M059J (cell line): ENCODE data around the gene SLC35B1. TPM values are rescaled to one million over a fixed set of nuclear protein-coding genes. Genes with fewer than 3 reads are reported as not detected.

Source experiments
- DNase-seq: peaks from one replicate; pipeline ENCODE4 v3.0.0-alpha.2; 2012; ENCODE audit warnings: low read depth
- total RNA-seq: library from RNA; depleted of rRNA; stranded (reverse); fragments of >200 nt; shearing (Covaris generic); gene quantifications from 2 replicates; pipeline ENCODE4 v1.2.3, GENCODE V29; 2014; rRNA removed

The SLC35B1 gene
- total RNA-seq, 1 experiment from 2014 or later, result 61.9 TPM

DNA sequence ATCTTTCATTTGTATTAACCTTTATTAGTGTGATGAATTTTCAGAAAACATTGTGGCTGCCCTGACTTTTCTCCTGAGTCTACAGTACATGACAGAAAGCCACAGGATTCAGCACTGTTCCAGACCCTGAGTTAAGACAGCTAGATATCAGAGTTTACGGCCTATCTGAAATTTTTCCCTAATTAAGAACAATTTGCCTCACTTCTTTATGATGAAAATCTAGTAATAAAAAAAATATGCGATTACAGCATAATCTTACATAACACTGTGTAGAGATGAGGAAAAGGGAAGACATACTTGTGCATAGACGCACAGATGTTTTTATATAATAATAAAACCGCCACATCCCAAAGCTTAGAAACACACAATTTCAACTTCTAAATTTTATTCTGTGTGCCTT lies 37.1 kb downstream of the SLC35B1 start:
- DNase-seq, result no peak

DNA sequence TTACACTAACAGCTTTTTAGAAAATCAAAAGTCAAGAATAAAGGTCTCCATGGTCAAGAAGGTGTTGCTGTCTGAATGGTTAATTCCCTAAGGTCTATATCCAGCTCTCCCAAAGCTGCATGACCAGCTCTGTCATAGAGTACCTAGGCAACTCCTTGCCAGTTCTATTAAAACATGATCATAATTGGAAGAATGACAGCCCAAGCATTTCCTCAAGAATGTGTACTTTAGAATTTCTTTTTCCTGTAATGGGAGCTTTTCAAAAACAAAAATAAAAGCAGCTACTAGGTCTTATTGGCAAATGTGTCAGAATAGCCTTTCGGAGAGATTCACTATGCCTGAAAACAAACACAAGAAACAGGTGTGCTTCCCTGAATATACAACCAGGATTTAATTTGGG lies 37.8 kb downstream of the SLC35B1 start:
- no peak for DNase-seq

DNA sequence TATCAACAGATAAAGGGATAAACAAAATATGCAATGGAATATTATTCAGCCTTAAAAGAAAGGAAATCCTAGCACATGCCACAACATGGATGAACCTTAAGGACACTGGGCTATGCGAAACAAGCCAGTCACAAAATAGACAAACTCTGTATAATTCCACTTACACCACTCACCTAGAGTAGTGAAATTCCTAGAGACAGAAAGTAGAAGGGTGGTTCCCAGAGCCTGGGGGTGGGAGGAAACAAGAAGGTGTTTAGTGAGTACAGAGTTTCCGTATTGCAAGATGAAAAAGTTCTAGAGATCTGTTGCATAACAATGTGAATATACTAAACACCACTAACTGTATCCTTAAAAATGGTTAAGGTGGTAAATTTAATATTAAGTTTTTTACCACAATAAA lies 39.9 kb downstream of the SLC35B1 start:
- DNase-seq, result no peak

DNA sequence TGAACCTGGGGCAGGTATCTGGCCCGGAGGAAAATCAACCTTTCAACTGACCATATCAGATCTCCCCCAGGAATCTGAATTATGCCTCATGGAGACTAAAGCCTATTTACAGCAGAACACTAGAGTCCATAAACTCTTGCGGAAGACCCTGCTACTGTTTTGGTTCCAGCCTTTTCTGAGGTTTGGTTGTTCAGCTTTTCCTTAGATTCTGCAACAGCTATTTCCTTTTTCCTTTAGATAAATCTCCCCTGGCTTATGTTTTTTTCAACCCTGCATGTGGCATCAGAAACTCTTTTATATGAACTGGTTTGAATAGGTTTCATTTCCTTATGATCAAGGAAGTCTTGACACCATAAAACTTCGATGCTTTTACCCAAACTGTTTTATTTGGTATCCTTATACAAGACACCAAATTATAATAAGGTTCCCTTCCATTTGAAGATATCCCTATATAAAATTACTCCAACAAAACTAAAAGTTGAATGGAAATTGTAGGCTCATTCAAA lies 43.0 kb downstream of the SLC35B1 start:
- no peak for DNase-seq

DNA sequence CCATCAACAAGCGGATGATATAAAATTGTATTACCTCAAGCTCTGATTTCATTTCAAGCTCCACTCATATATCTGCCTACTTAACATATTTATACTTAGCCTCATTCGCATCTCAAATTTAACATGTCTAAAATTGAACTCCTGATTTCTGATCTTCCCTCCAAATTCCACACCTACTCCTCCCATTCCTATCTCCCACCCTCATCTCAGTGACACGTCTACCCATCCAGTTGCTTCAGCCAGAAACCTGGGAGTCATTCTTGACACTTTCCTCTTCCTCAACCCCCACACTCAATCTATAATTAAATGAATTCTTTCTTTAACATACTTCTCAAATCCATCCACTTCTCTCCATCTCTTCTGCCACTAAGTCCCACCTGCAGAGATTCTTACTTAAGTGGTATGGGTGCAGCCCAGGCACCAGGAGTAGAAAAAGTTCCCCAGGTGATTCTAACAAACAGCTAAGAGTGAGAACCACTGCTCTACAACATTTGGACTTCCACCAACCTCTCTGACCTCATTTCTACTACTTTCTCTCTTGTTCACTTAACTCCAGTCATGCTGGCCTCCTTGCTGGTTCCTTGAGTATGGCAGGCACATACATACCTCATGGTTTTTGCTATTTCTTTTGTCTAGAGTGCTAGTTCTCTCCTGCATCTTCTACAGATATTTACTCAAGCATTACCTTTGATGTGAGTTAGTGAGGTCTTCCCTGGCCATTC lies 47.9 kb downstream of the SLC35B1 start:
- no peak for DNase-seq

DNA sequence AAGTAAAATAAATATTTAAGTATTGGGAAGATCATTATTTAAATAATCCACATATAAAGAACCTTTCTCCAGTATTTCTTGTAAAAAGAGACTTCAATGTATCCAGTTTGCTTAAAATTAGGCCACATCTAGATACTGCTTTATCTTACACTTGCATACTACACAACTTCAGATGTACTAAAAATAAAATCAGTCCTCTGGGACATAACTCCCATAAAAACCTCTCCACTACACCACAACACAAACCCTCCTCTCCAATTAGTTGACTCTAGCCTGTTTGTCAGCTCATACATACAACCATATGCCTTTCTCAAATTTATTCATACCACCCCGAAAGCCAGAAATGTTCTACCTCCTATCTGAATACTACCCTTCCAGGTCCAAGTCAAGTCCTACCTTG lies 51.5 kb downstream of the SLC35B1 start:
- DNase-seq, result no peak

Other genes with a start within 250 kb of the SLC35B1 start
- gene NGFR, start 212.7 kb downstream of the SLC35B1 start, total RNA-seq, result 0.39 and 0.62 TPM in 2 replicates
- gene NXPH3, start 132.1 kb downstream of the SLC35B1 start, total RNA-seq, result 3.5 and 5.2 TPM in 2 replicates
- gene SPOP, start 29.9 kb downstream of the SLC35B1 start, total RNA-seq, result 28.2 and 47.5 TPM in 2 replicates
- gene FAM117A, start 56.2 kb upstream of the SLC35B1 start, total RNA-seq, result 10.5 and 12.3 TPM in 2 replicates
- gene KAT7, start 80.7 kb upstream of the SLC35B1 start, total RNA-seq, result 28.2 and 50.4 TPM in 2 replicates
- not detected in 2 replicates for gene TAC4, start 140.1 kb upstream of the SLC35B1 start, total RNA-seq